Smooth muscle cell (in vitro differentiated cells): ENCODE data around the gene EXO1. TPM values are rescaled to one million over a fixed set of nuclear protein-coding genes. Genes with fewer than 3 reads are reported as not detected.
A peak's percentile ranks its signal among the peaks of the same experiment; 100 is the strongest.

Source experiments
- DNase-seq: peaks from one replicate; lab custom pipeline; 2025; ENCODE audit not compliant: unreplicated experiment; lab: John Stamatoyannopoulos, UW
- H2AFZ ChIP-seq: fragments of 200-600 bp; sonication (generic); 2 replicates; pipeline ENCODE4 v1.6.0; 2016; ENCODE audit warnings: antibody characterized with exemption, low read depth, mild to moderate bottlenecking
- H3F3A ChIP-seq: fragments of 200-600 bp; sonication (generic); 2 replicates; pipeline ENCODE4 v1.6.0; 2017; ENCODE audit warnings: antibody characterized with exemption, low read depth
- H3K27ac ChIP-seq: fragments of 200-600 bp; sonication (generic); 2 replicates; pipeline ENCODE4 v1.5.1; 2016; ENCODE audit warnings: low read depth, mild to moderate bottlenecking
- H3K27me3 ChIP-seq: fragments of 200-600 bp; sonication (generic); 2 replicates; pipeline ENCODE4 v1.6.1; 2016; ENCODE audit warnings: low read depth, mild to moderate bottlenecking
- H3K36me3 ChIP-seq: fragments of 200-600 bp; sonication (generic); 2 replicates; pipeline ENCODE4 v1.5.1; 2016; ENCODE audit warnings: low read depth
- H3K4me1 ChIP-seq: fragments of 200-600 bp; sonication (generic); 2 replicates; pipeline ENCODE4 v1.5.1; 2016; ENCODE audit warnings: low read depth
- H3K4me2 ChIP-seq: fragments of 200-600 bp; sonication (generic); 2 replicates; pipeline ENCODE4 v1.6.0; 2016; ENCODE audit warnings: mild to moderate bottlenecking
- H3K4me3 ChIP-seq: fragments of 200-600 bp; sonication (generic); 2 replicates; pipeline ENCODE4 v1.5.1; 2016; ENCODE audit warnings: mild to moderate bottlenecking
- H3K79me2 ChIP-seq: fragments of 200-600 bp; sonication (generic); 2 replicates; pipeline ENCODE4 v1.6.0; 2016; ENCODE audit warnings: low read depth, mild to moderate bottlenecking
- H3K9ac ChIP-seq: fragments of 200-600 bp; sonication (generic); 2 replicates; pipeline ENCODE4 v1.6.0; 2016; ENCODE audit warnings: low read depth
- H3K9me3 ChIP-seq: fragments of 200-600 bp; sonication (generic); replicated peaks from 2 replicates; pipeline ENCODE4 v1.5.1; 2016; ENCODE audit warnings: low read depth
- H4K20me1 ChIP-seq: fragments of 200-600 bp; sonication (generic); 2 replicates; pipeline ENCODE4 v1.6.0; 2016; ENCODE audit warnings: low read depth
- CTCF ChIP-seq: fragments of 200-600 bp; sonication (generic); IDR thresholded peaks from 2 replicates; pipeline ENCODE4 v1.5.1; 2017; ENCODE audit warnings: borderline replicate concordance, mild to moderate bottlenecking, antibody characterized with exemption; ENCODE audit not compliant: insufficient read depth, poor library complexity, severe bottlenecking
- WGBS: methylation state at CpG from one replicate; pipeline ENCODE4 v1.1.7; 2016; ENCODE audit warnings: low lambda C conversion rate; 5-methylcytosine and 5-hydroxymethylcytosine counted together
- polyA plus RNA-seq: library from polyadenylated mRNA; unstranded; fragments of >200 nt; fragmentation: Nextera tagmentation; extraction: Ambion mirVana; gene quantifications from 2 replicates; pipeline ENCODE4 v1.2.1, GENCODE V29; 2016
- total RNA-seq: library from RNA; depleted of rRNA; stranded (reverse); fragments of >200 nt; gene quantifications from 2 replicates; pipeline ENCODE4 v1.2.3, GENCODE V29; 2014

EXO1 gene
- total and polyA plus RNA-seq, 2 experiments from 2014 or later = 7.5 to 11.0 TPM

- H3K4me2 ChIP-seq = no peak overlapping the region
- no peaks in the 10 kb centered on the region for H3K9me3 ChIP-seq
- no peaks in the 10 kb centered on the region for H3K79me2 ChIP-seq
- no peak overlapping the region for H2AFZ ChIP-seq
- no peak overlapping the region for H3K9ac ChIP-seq
- H3K4me3 ChIP-seq = no peak overlapping the region
- H3K27me3 ChIP-seq = no peaks in the 10 kb centered on the region
- no peaks in the 10 kb centered on the region for H3F3A ChIP-seq
- no peak for DNase-seq
- H4K20me1 ChIP-seq = no peaks in the 10 kb centered on the region
- H3K27ac ChIP-seq = no peak overlapping the region
- H3K36me3 ChIP-seq = no peaks in the 10 kb centered on the region
- no peak for TF ChIP-seq CTCF
- no peaks in the 10 kb centered on the region for H3K4me1 ChIP-seq
- 93% methylated on average over 3 of the region's 3 CpGs for WGBS
Measured at GRCh38 chr1:241841691-241842090, 6.3 kb upstream of the EXO1 start.

GRCh38 chr1:241842565-241842964, 5.4 kb upstream of the EXO1 start:
- no peaks in the 10 kb centered on the region for H3F3A ChIP-seq
- no peak overlapping the region for H3K9ac ChIP-seq
- no peak overlapping the region for H2AFZ ChIP-seq
- H3K27ac ChIP-seq = peak overlapping the region; percentile 22
- no peaks in the 10 kb centered on the region for H4K20me1 ChIP-seq
- no peaks in the 10 kb centered on the region for H3K36me3 ChIP-seq
- no peaks in the 10 kb centered on the region for H3K9me3 ChIP-seq
- H3K4me1 ChIP-seq = no peaks in the 10 kb centered on the region
- 83% methylated on average over 2 of the region's 2 CpGs for WGBS
- H3K79me2 ChIP-seq = no peaks in the 10 kb centered on the region
- H3K27me3 ChIP-seq = no peaks in the 10 kb centered on the region
- no peak overlapping the region for H3K4me2 ChIP-seq
- DNase-seq = no peak
- no peak overlapping the region for H3K4me3 ChIP-seq
- no peak for TF ChIP-seq CTCF

- Histone ChIP-seq H3K9me3 (no peaks in the 10 kb centered on the region), H3K9ac (no peak overlapping the region), H3K4me2 (no peak overlapping the region), H3K4me1 (peaks cover 6% of the 10 kb centered on the region), H4K20me1 (no peaks in the 10 kb centered on the region), H3F3A (no peaks in the 10 kb centered on the region), H3K79me2 (no peaks in the 10 kb centered on the region), H2AFZ (no peak overlapping the region), H3K4me3 (no peak overlapping the region), H3K27ac (no peak overlapping the region), H3K27me3 (no peaks in the 10 kb centered on the region), H3K36me3 (no peaks in the 10 kb centered on the region)
- WGBS = 94% methylated on average over 6 of the region's 6 CpGs
- no peak for DNase-seq
- no peak for TF ChIP-seq CTCF
Measured at GRCh38 chr1:241844593-241844992, 3.4 kb upstream of the EXO1 start.

GRCh38 chr1:241846375-241846774, 1.6 kb upstream of the EXO1 start:
- Histone ChIP-seq H3K4me1 (peaks cover 8% of the 10 kb centered on the region), H3K79me2 (no peaks in the 10 kb centered on the region), H3K4me2 (no peak overlapping the region), H3K9me3 (no peaks in the 10 kb centered on the region), H2AFZ (peak overlapping the region; percentile 99), H3K4me3 (no peak overlapping the region), H3K27ac (no peak overlapping the region), H3K36me3 (no peaks in the 10 kb centered on the region), H3F3A (no peaks in the 10 kb centered on the region), H3K9ac (no peak overlapping the region), H4K20me1 (no peaks in the 10 kb centered on the region), H3K27me3 (no peaks in the 10 kb centered on the region)
- no peak for TF ChIP-seq CTCF
- DNase-seq = no peak
